HG02973 (cell line): ENCODE data around the gene RETREG3.
"Not testable (repeated sequence)": the region's sequence is repeated elsewhere in the genome, so short reads cannot be mapped to it uniquely, and the experiment has no call there.

ENCODE experiments used
- ATAC-seq: cut with Tn5 transposase; IDR thresholded peaks from one replicate; pipeline ENCODE4 v1.9.1; 2021; ENCODE audit warnings: moderate library complexity; ENCODE audit not compliant: unreplicated experiment

The RETREG3 gene

DNA sequence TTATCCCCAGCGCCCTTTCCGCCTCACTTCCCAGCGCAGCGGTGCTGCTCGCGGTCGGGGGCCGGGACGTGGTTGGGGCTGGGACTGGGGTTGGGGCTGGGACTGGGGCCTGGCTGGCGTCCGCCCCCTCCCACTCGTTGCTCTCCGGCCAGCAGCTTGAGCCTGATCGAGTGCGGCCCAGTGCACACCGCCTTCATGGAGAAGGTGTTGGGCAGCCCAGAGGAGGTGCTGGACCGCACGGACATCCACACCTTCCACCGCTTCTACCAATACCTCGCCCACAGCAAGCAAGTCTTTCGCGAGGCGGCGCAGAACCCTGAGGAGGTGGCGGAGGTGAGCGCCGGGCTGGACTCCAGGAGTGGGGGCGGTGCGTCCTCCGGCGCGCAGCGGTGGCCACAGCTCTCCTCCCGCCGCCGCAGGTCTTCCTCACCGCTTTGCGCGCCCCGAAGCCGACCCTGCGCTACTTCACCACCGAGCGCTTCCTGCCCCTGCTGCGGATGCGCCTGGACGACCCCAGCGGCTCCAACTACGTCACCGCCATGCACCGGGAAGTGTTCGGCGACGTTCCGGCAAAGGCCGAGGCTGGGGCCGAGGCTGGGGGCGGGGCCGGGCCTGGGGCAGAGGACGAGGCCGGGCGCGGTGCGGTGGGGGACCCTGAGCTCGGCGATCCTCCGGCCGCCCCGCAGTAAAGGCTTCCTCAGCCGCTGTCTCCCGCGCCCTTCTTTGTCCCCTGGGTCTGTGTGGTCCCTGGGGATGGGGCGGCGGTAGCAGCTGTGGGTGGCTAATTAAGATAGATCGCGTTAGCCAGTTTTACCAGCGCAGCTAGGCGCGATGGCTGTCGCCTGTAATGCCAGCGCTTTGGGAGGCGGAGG, 54.7 kb downstream of the RETREG3 start:
- ATAC-seq: peak; percentile 81

GRCh38 chr17:42553866-42554249, 55.3 kb downstream of the RETREG3 start:
- ATAC-seq: no peak

- no peak for ATAC-seq
These were observed 55.9 kb downstream of the RETREG3 start for GRCh38 chr17:42553161-42553818.

DNA sequence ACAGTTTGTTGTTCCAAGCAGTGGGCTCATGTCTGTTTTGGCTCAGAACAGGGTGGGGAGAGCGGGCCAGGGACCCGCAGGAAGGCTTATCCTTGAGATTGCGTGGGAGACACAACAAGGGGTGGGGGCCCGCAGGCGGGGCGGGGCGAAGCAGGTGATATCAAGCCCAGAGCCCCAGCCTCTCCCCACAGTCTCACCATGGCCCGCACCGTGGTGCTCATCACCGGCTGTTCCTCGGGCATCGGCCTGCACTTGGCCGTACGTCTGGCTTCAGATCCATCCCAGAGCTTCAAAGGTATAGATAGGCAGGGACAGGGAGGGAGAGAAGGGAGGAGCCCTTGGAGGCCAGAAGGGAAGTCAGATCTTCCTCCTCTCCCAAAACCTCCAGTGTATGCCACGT, 56.4 kb downstream of the RETREG3 start, which contains the start of gene HSD17B1:
HSD17B1 (plus strand) TSS at position 188 of the 400 bp plus-strand sequence; CDS start at position 199, 11 bp downstream.
- not testable (repeated sequence) for ATAC-seq

DNA sequence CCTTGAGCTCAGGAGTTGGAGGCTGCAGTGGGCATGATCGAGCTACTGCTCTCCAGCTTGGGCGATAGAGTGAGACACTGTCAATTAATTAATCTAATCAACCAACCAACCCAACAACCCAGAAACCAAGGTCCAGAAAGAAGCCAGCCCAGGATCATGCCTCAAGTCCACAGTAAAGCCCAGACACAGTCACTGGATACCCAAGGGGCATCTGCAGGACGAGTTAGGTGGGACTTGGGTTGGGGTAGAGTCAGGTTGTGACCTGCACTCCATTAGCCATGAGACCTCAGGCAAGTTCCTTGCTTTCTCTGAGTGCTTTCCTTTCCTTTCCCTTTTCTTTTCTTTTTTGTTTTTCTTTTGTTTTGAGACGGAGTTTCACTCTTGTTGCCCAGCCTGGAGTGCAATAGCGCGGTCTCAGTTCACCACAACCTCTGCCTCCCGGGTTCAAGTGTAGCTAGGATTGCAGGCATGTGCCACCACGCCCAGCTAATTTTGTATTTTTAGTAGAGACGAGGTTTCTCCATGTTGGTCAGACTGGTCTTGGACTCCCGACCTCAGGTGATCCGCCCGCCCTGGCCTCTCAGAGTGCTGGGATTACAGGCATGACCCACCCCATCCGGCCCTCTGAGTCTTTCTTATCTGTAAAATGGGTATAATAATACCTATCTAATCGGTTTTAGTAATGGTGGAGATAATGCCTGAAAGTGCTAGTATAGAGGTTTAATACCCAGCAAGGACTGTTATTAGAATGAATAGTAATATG, 60.0 kb downstream of the RETREG3 start:
- no peak for ATAC-seq

GRCh38 chr17:42548070-42548837, 60.9 kb downstream of the RETREG3 start:
- ATAC-seq: no peak

DNA sequence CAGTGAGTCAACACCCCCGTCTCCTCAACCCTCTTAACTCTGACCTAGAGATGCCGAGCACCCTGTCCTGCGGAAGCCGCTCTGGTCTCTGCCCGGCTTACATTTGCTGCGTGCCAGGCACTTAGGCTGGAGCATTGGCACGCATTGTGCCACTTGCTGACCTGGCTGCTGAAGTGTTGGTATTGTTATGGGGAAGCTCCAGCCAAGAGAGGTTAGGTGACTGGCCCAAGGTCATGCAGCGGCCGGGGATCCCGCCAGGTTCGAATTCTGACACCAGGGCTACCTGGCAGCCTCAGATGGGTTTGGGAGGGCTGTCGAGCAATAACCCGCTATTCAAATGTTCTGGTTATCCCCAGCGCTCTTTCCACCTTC, 61.5 kb downstream of the RETREG3 start:
- ATAC-seq: no peak

DNA sequence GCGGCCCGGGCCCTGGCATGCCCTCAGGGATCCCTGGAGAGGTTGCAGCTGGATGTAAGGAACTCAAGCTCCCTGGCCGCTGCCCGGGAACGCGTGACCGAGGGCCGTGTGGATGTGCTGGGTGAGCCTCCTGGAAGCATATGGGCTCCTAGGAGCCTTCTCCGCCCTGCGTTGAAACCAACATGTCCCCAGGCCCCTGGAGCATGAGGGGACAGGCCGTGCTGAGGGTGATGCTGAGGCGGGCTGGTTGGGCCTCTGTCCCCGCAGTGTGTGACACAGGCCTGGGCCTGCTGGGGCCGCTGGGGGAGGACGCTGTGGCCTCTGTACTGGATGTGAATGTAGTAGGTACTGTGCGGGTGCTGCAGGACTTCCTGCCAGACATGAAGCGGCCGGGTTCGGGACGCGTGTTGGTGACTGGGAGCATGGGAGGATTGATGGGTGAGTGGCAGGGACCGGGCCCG, 62.1 kb downstream of the RETREG3 start:
- ATAC-seq: no peak

- ATAC-seq: not testable (repeated sequence)
These were observed 63.2 kb downstream of the RETREG3 start for GRCh38 chr17:42545755-42546505.

DNA sequence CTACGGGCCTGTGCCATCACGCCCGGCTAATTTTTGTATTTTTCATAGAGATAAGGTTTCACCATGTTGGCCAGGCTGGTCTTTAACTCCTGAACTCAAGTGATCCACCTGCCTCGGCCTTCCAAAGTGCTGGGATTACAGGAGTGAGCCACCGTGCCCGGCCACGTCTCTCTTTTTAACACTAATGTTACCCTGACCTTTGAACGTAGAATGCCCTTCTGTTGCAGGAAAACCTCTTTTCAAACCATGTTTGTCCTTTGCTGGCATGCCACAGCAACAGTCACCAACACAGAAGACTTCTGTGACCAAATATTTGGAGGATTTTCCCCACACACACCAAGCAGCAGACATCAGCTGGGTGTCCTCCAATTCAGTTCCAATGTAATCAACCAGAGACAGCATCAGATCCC, 64.3 kb downstream of the RETREG3 start:
- ATAC-seq: no peak

GRCh38 chr17:42543190-42544079, 65.7 kb downstream of the RETREG3 start:
- ATAC-seq: no peak

DNA sequence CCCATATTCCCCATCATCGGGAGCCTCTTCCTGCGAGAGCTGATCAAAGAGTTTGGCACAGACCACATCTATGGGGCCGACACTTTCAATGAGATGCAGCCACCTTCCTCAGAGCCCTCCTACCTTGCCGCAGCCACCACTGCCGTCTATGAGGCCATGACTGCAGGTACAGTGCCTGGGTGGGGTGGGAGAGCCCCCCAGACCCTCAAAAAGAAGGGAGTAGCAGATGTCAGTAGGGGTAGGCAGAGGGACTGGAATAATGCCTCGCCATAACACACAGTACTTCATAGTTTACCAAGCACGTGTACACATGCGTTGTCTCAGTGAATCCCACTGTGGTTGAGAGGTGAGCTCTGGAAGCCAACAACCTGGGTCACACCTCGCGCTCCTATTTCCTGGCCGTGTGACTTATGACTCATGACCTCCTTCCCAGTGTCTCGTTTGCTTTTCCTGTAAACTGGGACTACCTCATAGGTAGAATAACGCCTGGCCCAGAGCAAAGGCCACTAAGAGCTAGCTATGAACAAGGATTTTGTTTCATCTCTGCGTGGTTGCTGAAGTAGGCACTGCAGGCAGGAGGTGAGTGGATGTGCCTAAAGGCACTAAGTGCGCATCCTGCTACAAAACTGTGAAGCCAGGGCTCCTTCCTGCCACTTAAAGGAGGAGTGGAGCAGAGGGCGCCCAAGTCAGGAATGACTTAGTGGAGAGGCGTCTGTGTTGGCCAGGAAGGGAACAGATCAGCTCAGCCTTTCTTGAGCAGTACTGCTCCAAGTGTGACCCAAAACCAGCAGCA, 67.9 kb downstream of the RETREG3 start:
- ATAC-seq: no peak

GRCh38 chr17:42540558-42540957, 68.6 kb downstream of the RETREG3 start:
- ATAC-seq: not testable (repeated sequence)

DNA sequence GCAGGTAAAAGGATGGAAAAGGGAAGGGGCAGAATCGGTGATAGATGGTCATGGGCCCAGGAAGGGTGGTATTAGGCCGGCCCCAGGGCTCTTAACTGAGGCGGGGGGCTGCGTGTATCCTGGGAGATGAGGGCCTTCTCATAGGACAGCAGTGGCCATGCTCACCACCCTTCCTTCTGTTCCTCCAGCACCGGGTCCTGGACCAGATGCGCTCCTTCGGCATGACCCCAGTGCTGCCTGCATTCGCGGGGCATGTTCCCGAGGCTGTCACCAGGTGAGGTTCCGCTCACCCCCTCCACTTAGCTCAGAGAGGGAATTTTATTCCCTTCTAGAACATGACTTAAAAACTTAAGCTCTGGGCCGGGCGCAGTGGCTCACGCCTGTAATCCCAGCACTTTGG, 70.7 kb downstream of the RETREG3 start:
- ATAC-seq: no peak

- ATAC-seq: no peak
These were observed 71.2 kb downstream of the RETREG3 start for GRCh38 chr17:42537826-42538451.

- ATAC-seq: no peak
These were observed 71.9 kb downstream of the RETREG3 start for GRCh38 chr17:42537156-42537805.
